ENCODE measurements around the gene PRKCA.

Gene PRKCA

DNA sequence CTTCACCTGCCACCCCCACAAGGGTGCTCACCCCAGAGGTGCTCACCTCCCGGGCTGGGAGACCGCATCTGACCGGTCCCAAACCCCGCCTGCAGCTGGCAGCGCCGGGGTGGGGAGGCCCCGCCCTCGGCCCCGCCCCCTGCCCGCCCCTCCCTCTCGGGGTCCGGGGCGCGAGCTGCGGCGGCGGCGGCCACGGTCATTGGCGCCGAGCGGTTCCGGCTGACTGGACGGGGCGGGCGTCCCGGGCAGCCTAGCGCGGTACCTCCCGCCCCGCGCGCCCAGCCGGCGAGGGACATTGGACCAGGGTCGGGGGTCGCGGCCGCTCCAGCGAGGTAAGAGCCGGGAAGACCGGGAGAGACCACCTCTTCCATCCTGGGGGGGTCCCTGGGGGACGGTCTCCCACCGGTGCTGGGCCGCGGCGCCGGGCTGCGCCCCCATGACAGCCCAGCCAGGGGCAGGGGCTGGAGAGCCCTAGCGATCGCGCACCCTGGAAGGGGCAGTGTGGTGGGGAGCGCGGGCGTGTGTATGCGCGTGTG, 532.6 kb downstream of the PRKCA start, which contains the start of gene CACNG5:
Gene CACNG5, plus strand, starts transcription at position 199 of the 536 bp plus-strand sequence. CDS start 42,216 bp downstream, outside the sequence.
- no peak for TF ChIP-seq YY1 (IDR thresholded peaks at IDR 0.05; ENCODE audit: insufficient read depth, insufficient read length)
- TF ChIP-seq ZNF274 (IDR thresholded peaks at IDR 0.05; ENCODE audit: low read depth, low read length) = no peak
- no peak for TF ChIP-seq SUZ12 (IDR thresholded peaks at IDR 0.05; ENCODE audit: extremely low read depth, insufficient read depth, insufficient read length)
- no peaks in the 10 kb centered on the region for H3K9me3 ChIP-seq (ENCODE audit: insufficient read depth, low read length)
- peak within 1 kb of the TSS; percentile 73 for H3K9ac ChIP-seq (ENCODE audit: insufficient read length, low read depth)

DNA sequence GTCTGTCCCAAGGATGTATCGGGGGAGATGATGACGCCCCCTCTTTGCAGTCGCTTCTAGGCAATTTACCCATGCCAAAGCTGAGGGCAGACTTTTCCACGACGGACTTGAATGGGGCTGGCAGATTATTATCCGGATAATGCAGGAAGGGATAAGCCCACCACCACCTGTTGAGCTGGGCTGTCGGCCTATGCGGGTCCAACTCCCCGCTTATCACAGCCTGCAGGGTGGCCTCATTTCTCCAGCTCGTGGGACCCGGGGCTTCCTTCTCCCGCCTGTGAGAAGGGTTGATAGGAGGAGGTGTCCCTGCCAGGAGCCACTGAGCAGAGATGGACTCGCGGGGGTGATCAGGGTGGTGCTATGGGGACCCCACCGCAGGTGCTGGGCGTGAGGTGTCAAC, 533.1 kb downstream of the PRKCA start:
- peak overlapping the region; percentile 51 for H3K4me3 ChIP-seq (ENCODE audit: insufficient read length, low read depth)
- no peak for DNase-seq (ENCODE audit: low read depth, low spot score)

More for the DNA sequence above, 532.6 kb downstream of the PRKCA start, which contains the start of gene CACNG5:
- Histone ChIP-seq H3K4me3 (ENCODE audit: insufficient read length, low read depth) (peak within 1 kb of the TSS; percentile 51), H3K4me1 (ENCODE audit: insufficient read depth, insufficient read length) (peaks cover 21% of the 10 kb centered on the region), H3K36me3 (ENCODE audit: insufficient read depth, insufficient read length, low read length) (no peaks in the 10 kb centered on the region), H3K27me3 (ENCODE audit: insufficient read depth, insufficient read length) (peaks cover 57% of the 10 kb centered on the region)
- DNase-seq (ENCODE audit: low read depth, low spot score) = no peak

DNA sequence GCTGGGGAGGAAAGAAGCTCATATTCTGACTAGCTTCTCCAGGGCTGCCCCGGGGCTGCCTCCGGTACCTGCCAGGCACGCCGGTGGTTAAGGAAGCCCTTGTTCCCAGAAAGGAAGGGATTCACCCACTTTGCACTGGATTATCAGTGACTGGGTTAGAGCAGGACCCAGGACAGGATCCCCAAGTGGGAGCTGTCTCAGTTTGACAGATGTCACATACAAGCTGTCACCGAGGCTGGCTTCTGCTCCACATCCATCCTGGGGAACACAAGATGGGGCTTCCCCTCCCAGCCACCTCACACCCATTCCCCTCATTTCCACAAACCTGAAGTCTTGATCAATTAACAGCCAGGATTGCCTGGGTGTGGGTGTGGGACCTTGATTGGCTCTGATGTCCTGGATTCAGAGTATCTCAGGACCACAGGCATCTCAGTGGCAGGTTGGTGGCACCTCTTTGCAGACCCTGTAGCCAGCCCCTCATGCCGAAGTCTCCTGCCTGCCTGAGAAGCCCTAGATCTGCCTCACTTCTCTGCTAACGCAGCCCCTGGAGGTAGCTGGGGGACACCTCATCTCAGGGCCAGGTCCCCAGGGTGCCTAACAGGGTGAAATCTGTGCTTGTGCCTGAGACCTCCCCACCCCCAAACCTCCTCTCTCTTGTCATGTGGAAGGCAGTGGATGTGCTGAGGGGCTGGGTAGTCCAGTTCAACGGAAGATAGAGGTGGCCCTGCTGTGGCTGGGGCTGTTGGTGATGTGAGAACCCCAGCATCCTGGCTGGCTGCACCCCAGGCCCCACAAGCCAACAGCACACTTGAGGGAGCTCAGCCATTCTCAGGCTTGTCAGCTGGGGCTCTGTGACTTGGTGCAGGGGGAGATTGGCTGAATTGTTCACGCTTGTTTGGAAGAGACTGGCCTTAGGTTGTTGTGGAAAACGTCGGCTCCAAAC, 533.9 kb downstream of the PRKCA start:
- TF ChIP-seq SUZ12 (IDR thresholded peaks at IDR 0.05; ENCODE audit: extremely low read depth, insufficient read depth, insufficient read length) (no peak), ZNF274 (IDR thresholded peaks at IDR 0.05; ENCODE audit: low read depth, low read length) (no peak), YY1 (IDR thresholded peaks at IDR 0.05; ENCODE audit: insufficient read depth, insufficient read length) (no peak)
- no peaks in the 10 kb centered on the region for H3K36me3 ChIP-seq (ENCODE audit: insufficient read depth, insufficient read length, low read length)
- no peak overlapping the region for H3K4me3 ChIP-seq (ENCODE audit: insufficient read length, low read depth)
- no peak for DNase-seq (ENCODE audit: low read depth, low spot score)
- peaks cover 14% of the 10 kb centered on the region for H3K4me1 ChIP-seq (ENCODE audit: insufficient read depth, insufficient read length)
- peaks cover 48% of the 10 kb centered on the region for H3K27me3 ChIP-seq (ENCODE audit: insufficient read depth, insufficient read length)
- H3K9me3 ChIP-seq (ENCODE audit: insufficient read depth, low read length) = no peaks in the 10 kb centered on the region
- H3K9ac ChIP-seq (ENCODE audit: insufficient read length, low read depth) = no peak overlapping the region

More for the DNA sequence above, 533.1 kb downstream of the PRKCA start:
- no peaks in the 10 kb centered on the region for H3K9me3 ChIP-seq (ENCODE audit: insufficient read depth, low read length)
- H3K36me3 ChIP-seq (ENCODE audit: insufficient read depth, insufficient read length, low read length) = no peaks in the 10 kb centered on the region
- H3K27me3 ChIP-seq (ENCODE audit: insufficient read depth, insufficient read length) = peaks cover 52% of the 10 kb centered on the region
- no peak for TF ChIP-seq SUZ12 (IDR thresholded peaks at IDR 0.05; ENCODE audit: extremely low read depth, insufficient read depth, insufficient read length)
- TF ChIP-seq YY1 (IDR thresholded peaks at IDR 0.05; ENCODE audit: insufficient read depth, insufficient read length) = no peak
- TF ChIP-seq ZNF274 (IDR thresholded peaks at IDR 0.05; ENCODE audit: low read depth, low read length) = no peak
- peaks cover 16% of the 10 kb centered on the region for H3K4me1 ChIP-seq (ENCODE audit: insufficient read depth, insufficient read length)
- no peak overlapping the region for H3K9ac ChIP-seq (ENCODE audit: insufficient read length, low read depth)

DNA sequence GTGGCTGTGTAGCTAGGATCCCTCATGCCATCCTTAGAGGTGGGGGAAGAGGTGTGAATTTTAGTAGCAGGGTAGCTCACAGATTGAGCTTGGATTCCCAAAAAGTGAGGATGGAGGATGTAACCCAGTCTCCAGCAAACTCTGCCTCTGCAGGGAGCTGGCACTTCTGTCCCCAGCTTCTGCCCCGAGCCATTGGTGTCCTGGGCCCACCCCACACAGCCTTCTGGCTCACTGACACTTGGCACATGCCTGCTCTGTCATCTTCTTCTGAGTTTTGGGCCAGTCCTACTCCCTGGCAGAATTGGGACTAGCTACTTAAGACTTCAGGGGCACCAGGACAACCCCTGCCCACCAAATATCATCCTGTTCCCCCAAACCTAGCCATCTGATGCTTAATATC, 534.8 kb downstream of the PRKCA start:
- Histone ChIP-seq H3K27me3 (ENCODE audit: insufficient read depth, insufficient read length) (peaks cover 39% of the 10 kb centered on the region), H3K4me3 (ENCODE audit: insufficient read length, low read depth) (no peak overlapping the region), H3K4me1 (ENCODE audit: insufficient read depth, insufficient read length) (peaks cover 14% of the 10 kb centered on the region), H3K9ac (ENCODE audit: insufficient read length, low read depth) (no peak overlapping the region), H3K36me3 (ENCODE audit: insufficient read depth, insufficient read length, low read length) (no peaks in the 10 kb centered on the region), H3K9me3 (ENCODE audit: insufficient read depth, low read length) (no peaks in the 10 kb centered on the region)
- TF ChIP-seq SUZ12 (IDR thresholded peaks at IDR 0.05; ENCODE audit: extremely low read depth, insufficient read depth, insufficient read length) (no peak), ZNF274 (IDR thresholded peaks at IDR 0.05; ENCODE audit: low read depth, low read length) (no peak), YY1 (IDR thresholded peaks at IDR 0.05; ENCODE audit: insufficient read depth, insufficient read length) (no peak)
- DNase-seq (ENCODE audit: low read depth, low spot score) = no peak

DNA sequence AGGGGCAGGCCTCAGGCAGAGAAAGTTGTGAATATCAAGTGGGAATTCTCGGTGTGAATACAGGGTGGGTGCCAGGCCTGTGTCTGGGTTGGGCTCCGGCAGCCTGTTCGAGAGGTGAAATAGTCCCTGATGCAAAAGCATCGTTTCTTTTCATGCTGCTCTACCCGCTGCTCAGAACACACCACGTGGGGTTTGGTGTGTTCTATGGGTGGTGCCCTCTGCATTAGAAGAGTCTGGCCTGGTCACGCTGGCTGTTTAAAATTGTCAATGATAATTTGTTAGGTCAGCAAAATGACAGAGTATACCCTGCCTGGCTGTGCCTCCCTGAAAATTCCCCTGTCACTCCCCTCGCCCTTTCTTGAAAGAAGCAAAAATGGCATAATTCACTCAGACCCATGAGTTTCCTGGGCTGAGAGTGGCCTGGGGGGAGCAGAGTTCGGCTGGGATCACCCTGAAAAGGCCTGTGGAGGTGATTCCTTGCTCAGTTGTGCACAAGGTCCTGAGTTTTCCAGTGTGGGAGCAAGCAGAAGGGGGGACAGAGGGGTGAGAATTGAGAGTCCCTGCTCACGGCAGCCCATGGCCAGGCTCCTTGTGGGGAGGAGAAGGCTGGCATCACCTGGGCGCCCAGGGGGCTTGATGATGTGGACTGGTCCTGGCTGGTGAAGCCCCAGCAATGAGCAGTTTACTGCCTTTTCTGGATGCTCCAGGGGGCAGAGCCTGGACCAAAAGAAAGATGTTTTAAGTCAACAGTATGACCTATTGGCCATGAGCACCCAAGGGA, 535.7 kb downstream of the PRKCA start:
- Histone ChIP-seq H3K4me3 (ENCODE audit: insufficient read length, low read depth) (no peak overlapping the region), H3K9me3 (ENCODE audit: insufficient read depth, low read length) (no peaks in the 10 kb centered on the region), H3K4me1 (ENCODE audit: insufficient read depth, insufficient read length) (peaks cover 14% of the 10 kb centered on the region), H3K36me3 (ENCODE audit: insufficient read depth, insufficient read length, low read length) (no peaks in the 10 kb centered on the region), H3K9ac (ENCODE audit: insufficient read length, low read depth) (no peak overlapping the region), H3K27me3 (ENCODE audit: insufficient read depth, insufficient read length) (peaks cover 35% of the 10 kb centered on the region)
- DNase-seq (ENCODE audit: low read depth, low spot score) = no peak
- no peak for TF ChIP-seq YY1 (IDR thresholded peaks at IDR 0.05; ENCODE audit: insufficient read depth, insufficient read length)
- TF ChIP-seq ZNF274 (IDR thresholded peaks at IDR 0.05; ENCODE audit: low read depth, low read length) = no peak
- TF ChIP-seq SUZ12 (IDR thresholded peaks at IDR 0.05; ENCODE audit: extremely low read depth, insufficient read depth, insufficient read length) = no peak

DNA sequence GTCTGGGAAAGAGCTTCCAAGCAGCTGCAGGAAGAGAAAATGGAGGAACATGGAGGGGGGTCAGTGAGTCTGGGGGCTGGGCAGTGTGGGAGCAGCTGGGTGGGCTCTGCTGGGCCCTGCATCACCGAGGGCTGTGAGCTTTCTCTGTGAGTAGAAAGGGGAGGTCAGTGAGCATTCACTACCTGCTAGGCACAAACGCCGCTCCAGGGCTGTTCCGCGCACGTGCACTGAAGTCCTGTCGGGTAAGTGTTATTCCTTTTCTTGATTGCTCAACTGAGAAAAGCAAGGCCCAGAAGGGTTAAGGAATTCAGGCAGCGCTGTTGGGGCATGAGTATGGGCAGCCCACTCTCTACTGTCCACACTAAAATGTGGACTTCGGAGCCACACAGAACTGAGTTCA, 537.2 kb downstream of the PRKCA start:
- peaks cover 20% of the 10 kb centered on the region for H3K27me3 ChIP-seq (ENCODE audit: insufficient read depth, insufficient read length)
- DNase-seq (ENCODE audit: low read depth, low spot score) = no peak
- no peak for TF ChIP-seq SUZ12 (IDR thresholded peaks at IDR 0.05; ENCODE audit: extremely low read depth, insufficient read depth, insufficient read length)
- no peak for TF ChIP-seq YY1 (IDR thresholded peaks at IDR 0.05; ENCODE audit: insufficient read depth, insufficient read length)
- TF ChIP-seq ZNF274 (IDR thresholded peaks at IDR 0.05; ENCODE audit: low read depth, low read length) = no peak
- H3K9ac ChIP-seq (ENCODE audit: insufficient read length, low read depth) = no peak overlapping the region
- no peaks in the 10 kb centered on the region for H3K36me3 ChIP-seq (ENCODE audit: insufficient read depth, insufficient read length, low read length)
- H3K4me3 ChIP-seq (ENCODE audit: insufficient read length, low read depth) = no peak overlapping the region
- H3K4me1 ChIP-seq (ENCODE audit: insufficient read depth, insufficient read length) = peaks cover 14% of the 10 kb centered on the region
- no peaks in the 10 kb centered on the region for H3K9me3 ChIP-seq (ENCODE audit: insufficient read depth, low read length)

Data from NT2/D1 (cell line).